Renal cortex interstitium (tissue), 11 donors: ENCODE results near the gene FAM174B. TPM values are rescaled to one million over a fixed set of nuclear protein-coding genes. Genes with fewer than 3 reads are reported as not detected.

Experiments used
- DNase-seq, 11 donors: peaks; one replicate each; pipeline ENCODE4 v3.0.0-alpha.2; 2013; ENCODE audit warnings: low read depth in 9 of 11, low spot score in 4 of 11; ENCODE audit errors: extremely low read depth in 1 of 11
- polyA plus RNA-seq, 3 donors: library from polyadenylated mRNA; unstranded; fragments of 120-200 nt; gene quantifications; one replicate each; pipeline ENCODE4 v1.2.1, GENCODE V29; 2013; ENCODE audit not compliant: insufficient read length in 3 of 3

FAM174B gene
- polyA plus RNA-seq, 3 donors = 26.2 to 31.8 (median 30.3) TPM

GRCh38 chr15:92586383-92586942 lies 69.1 kb downstream of the FAM174B start:
- no peak for DNase-seq

DNA sequence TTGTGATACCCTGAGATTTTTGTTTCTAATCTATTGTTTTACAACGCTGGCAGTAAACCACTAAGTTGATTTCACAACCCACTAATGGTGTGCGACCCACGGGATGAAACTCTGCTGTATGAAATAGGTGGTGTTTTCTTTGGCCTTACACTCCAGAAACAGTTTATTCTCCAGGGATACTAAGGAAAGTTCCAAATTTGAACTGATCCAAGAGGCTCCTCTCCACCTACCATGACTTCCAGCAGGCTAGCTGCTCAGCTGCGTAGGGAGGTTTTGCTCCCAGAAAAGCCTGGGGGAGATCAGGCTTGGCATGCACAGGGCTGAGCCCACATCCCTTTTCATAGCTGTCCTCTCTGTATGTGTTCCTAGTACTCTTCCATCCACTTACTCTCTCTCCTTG lies 71.5 kb downstream of the FAM174B start:
- no peak for DNase-seq

DNA sequence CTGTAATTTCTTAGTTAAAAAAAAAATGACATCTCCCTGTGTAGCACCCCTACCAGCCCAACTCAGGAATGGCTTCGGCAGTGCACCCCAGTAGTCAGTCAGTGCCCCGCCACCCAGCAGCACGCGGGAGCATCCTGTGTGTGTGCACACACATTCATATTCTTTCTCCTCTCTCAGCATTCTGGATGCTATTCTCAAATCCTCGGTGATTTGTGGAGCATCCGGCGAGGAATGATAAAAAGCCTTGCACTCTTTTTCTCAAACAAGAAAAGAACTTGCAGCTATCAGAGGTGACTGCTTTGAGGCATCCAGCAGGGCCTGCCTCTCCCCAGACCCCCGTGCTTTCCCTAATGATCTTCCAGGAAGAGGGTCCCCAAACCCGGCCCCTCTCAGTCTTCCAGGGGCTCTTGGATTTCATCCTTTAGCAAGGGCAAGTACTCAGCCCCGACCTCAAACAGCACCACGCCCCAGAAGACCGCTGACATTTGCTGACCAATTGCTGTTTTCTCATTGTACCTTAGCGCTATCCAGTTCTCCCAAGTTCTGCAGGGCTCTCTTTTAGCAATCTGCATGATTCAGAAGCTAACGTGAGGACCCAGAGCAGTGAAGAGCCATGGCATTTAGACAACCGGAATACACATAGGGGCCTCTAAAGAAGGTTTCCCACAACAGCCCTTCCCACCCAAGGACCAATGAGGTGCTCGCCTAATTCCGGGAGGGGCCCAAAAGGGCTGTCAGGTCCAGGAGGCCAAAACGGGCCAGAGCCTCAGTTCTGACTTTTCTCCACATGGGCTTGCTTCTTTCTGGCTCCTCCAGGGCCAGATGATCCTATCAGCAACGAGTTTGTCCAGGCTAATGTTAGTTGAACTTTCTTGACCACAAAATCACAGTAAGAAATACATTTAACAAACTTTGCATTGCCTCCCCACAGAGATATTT lies 72.2 kb downstream of the FAM174B start:
- DNase-seq = no peak

DNA sequence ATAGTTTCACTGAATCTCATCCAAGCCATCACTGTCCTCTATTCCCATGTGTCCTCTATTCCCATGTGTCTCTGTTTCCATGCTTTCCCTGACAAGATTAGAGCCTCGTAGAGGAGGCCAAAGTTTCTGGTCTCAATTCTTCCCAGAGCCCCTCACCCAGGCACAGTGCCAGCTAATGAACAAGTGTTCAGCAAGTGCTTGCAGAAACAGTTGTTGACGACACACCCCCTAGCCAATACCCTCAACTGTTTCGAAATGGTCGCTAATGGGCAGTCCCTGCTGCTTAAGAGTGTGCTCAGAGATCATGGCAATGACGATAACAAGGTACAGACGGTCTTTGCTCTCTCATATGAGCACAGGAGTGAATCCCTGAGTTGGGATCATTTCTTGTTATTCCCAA lies 73.4 kb downstream of the FAM174B start:
- DNase-seq = no peak

DNA sequence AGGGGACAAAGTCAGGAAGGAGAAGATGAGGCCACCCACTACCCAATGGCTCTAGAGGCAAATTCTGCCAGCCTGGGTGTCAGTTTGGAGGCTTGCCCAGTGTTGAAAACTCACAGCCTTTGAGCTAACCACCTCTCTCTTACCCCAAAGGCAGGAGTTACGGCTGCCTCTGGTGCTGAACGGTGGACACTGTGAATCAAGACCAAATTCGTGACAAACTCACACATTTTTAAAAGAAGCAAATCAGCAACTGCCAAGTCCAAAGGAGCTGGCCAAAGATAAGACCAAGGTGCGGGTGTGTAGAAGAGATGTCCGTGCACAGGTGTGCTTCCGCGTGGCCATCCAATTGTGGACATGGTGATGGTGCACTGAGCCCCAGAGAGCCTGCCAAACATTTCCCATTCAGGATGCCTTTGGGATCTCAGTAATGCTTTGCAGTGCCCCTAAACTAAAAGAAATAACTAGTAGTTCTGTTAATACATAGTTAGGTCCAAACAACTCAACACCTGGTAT lies 74.6 kb downstream of the FAM174B start:
- no peak for DNase-seq

GRCh38 chr15:92580521-92580920 lies 75.1 kb downstream of the FAM174B start:
- DNase-seq = no peak

DNA sequence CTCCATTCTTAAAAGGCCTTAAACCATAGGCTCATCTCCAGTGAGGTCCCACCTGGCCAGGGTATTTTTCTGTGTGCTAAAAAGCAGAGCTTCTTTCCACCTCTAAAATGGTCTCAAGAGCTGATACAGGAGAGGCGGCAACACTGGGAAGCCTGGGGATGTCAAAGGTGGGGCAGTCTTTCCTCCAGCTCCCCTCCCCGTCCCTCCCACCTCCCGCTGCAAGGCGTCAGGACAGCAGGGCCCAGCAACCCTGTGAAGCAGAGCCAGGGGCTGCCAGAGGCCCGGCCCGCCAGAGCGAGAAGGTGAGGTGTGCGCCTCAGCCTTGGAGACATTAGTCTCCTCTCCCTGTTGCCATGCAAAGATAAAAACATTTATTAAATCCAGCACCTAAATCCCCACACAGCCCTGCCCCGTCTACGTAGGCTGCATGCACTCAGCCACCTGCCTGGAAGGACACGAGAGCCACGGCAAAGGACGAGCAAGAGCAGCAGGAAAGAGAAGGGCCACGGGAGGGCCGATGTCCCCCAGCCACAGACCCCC lies 75.6 kb downstream of the FAM174B start:
- no peak for DNase-seq

DNA sequence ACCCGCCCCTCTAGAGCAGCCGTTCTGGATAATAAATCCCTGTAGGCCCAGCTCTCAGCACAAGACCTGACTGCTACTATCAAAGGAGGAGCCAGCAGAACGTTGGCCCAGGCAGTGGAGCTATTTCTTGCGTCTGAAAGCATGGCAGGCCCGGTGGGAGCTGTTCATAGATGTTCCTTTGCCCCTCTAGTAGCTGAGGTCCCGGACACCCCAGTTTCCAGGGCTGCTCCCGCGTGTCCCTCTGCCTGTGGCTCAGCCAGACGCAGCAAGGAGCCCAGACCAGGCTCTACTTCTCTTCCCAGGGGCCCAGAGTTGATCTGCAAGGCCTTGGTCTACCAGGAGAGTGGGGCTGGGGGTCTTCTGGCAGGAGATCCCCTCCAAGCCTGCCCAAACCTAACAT lies 76.1 kb downstream of the FAM174B start:
- no peak for DNase-seq

- no peak for DNase-seq
Observed at GRCh38 chr15:92578096-92578835, 77.3 kb downstream of the FAM174B start.

DNA sequence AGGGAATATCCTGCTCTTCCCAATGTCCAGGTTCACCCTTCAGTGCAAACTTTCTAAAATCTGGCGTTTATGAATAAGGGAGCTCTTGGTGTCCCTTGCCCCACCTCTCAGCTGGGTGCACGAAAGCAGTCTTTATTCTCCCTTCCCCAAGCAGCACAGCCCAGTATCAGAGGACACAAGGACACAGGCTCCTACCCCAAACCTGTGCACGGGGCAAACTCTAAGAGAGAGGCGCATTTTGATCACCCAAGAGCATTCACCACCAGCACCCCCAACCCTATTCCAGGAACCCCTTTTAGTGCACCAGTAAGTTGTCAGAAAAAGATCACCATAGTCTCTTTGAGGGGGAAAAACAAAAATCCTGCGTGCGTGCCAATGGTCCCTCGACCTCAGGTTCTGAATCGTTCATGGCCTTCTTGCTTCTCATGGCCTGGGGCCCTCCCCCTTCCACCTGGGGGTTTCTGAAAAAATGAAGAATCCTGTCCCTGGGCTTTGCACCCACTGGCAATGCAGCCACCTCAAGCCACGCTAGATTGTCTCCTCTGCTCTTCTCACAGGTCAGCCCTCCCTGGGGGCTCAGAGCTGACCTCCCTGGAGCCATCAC lies 78.9 kb downstream of the FAM174B start:
- DNase-seq = no peak

- DNase-seq = no peak
Observed at GRCh38 chr15:92574566-92574965, 81.0 kb downstream of the FAM174B start.

DNA sequence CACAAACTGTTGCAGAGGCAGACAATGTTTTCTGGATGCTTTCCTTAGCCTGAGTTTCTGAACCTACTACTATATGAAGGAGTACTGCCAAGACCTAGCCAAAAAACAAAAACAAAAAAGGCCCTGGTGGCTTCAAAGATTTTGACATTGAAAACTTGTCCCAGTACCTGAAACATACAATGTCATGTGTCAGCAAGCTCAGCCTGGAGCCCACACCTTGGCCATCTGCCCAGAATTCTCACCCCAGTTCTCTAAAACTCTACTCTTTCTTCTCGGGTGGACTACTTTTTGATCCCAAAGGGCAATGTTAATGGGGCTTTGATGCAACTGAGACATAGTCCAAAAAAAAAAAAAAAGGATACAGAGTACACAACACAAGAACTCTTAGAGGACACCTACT lies 81.4 kb downstream of the FAM174B start:
- DNase-seq = no peak

GRCh38 chr15:92571824-92572223 lies 83.8 kb downstream of the FAM174B start:
- no peak for DNase-seq

- DNase-seq = no peak
Observed at GRCh38 chr15:92570391-92570790, 85.2 kb downstream of the FAM174B start.

- no peak for DNase-seq
Observed at GRCh38 chr15:92569778-92570177, 85.8 kb downstream of the FAM174B start.
